HG03432 (cell line): ENCODE results near the gene ST6GAL1.
A peak's percentile ranks its signal among the peaks of the same experiment; 100 is the strongest.
"Not testable (repeated sequence)": the region's sequence is repeated elsewhere in the genome, so short reads cannot be mapped to it uniquely, and the experiment has no call there.

Source experiments
- ATAC-seq: cut with Tn5 transposase; IDR thresholded peaks from one replicate; pipeline ENCODE4 v1.9.1; 2021; ENCODE audit warnings: mild to moderate bottlenecking, moderate library complexity; ENCODE audit not compliant: unreplicated experiment

ST6GAL1 gene

GRCh38 chr3:186966406-186966805, 36.1 kb downstream of the ST6GAL1 start:
- ATAC-seq = no peak

DNA sequence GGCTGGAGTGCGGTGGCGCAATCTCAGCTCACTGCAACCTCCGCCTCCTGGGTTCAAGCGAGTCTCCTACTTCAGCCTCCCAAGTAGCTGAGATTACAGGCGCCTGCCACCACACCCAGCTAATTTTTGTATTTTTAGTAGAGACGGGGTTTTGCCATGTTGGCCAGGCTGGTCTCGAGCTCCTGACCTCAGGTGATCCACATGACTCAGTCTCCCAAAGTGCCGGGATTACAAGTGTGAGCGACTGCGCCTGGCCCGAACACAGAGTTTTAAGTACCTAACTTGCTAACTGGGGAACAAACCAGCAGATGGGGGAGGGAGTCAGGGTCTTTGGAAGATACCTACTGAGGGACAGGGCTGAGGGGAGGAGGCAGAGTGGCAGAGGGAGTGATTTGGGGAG, 36.9 kb downstream of the ST6GAL1 start:
- ATAC-seq = not testable (repeated sequence)

DNA sequence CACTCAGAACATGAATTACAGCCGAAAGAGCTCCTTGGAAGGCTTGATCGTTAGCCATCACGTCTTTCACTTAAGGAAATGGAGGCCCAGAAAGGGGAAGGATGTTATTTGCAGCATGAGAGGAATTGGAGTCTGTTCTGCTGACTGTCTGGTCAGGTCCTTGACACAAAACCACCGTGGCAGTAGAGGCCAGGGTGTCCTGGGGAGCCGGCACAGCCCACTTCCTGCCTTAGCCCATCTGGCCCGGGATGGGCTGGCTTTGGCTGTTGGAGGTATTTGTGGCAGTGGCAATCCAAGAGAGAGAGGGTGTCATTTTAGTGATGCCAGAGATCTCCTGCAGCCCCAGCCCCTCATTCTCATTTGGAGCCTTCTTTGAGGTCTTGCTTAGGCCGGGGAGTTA, 37.4 kb downstream of the ST6GAL1 start:
- no peak for ATAC-seq

DNA sequence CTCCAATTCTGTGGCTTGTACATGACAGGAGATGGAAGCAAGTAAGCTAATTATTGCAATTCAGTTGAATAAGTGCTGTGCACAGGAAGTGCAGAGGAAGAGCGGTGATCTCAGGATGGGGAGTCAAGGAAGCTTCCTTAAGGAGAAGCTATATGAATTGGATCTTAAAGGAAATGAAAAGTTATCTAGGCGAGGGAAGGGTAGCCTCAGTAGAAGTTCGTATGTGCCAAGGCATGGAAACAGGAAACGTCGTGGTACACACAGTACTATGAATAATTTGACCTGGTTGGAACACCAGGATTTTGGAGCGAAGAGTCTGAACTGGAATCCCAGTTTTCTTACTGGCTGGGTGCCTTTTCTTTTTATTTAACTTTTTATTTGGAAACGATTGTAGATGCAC, 39.3 kb downstream of the ST6GAL1 start:
- ATAC-seq = no peak

DNA sequence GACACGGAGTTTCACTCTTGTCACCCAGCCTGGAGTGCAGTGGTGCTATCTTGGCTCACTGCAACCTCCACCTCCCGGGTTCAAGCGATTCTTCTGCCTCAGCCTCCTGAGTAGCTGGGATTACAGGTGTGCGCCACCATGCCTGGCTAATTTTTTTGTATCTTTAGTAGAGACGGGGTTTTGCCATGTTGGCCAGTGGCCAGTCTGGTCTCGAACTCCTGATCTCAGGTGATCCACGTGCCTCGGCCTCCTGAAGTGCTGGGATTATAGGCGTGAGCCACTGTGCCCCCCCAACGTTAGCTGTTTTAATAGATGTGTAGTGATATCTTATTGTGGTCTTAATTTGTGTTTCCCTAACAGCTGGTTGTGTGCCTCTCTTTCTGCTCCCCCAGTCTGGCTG, 40.8 kb downstream of the ST6GAL1 start:
- ATAC-seq = not testable (repeated sequence)

GRCh38 chr3:186971578-186971977, 41.3 kb downstream of the ST6GAL1 start:
- no peak for ATAC-seq

DNA sequence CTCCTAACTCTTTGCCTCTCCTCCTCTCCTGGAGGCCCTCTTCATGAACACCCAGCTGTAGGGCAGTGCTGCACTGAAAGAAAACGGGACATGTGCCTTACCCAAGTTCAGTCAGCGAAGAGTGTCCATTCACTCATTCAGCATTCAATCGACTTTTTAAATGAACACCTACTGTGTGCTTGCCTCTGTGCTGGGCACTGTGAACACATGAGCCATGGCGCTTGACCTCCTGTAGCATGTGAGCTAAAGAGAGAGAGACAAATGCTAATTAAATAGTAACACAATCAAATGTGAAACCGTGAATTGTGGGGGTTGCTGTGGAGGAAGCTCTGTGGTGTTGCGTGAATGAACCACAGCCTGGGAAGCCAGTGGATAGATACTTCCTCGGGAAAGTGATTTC, 43.4 kb downstream of the ST6GAL1 start:
- no peak for ATAC-seq

- ATAC-seq = no peak
Measured at GRCh38 chr3:186974824-186975313, 44.5 kb downstream of the ST6GAL1 start.

DNA sequence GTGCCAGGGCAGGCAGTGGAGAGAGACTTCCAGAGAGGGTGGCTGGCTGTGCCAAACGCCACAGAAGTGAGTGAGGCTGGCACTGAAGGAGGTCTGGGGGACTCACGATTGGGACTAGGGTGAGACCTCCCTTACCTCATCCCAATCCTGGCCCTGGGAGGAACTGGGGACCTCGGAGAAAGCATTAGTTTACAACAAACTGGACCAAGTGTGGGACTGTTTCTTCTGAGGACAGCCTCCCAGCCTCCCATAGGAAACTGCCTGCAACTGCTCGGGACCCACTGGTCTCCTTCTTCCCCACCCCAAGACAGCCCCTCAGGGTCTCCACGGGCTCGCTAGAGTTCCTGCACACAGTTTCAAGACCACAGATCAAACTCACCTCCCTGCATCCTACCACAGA, 45.4 kb downstream of the ST6GAL1 start:
- no peak for ATAC-seq

- ATAC-seq = no peak
Measured at GRCh38 chr3:186976837-186977750, 46.8 kb downstream of the ST6GAL1 start.

GRCh38 chr3:186978712-186979111, 48.4 kb downstream of the ST6GAL1 start:
- ATAC-seq = no peak

- ATAC-seq = no peak
Measured at GRCh38 chr3:186979852-186980251, 49.5 kb downstream of the ST6GAL1 start.

DNA sequence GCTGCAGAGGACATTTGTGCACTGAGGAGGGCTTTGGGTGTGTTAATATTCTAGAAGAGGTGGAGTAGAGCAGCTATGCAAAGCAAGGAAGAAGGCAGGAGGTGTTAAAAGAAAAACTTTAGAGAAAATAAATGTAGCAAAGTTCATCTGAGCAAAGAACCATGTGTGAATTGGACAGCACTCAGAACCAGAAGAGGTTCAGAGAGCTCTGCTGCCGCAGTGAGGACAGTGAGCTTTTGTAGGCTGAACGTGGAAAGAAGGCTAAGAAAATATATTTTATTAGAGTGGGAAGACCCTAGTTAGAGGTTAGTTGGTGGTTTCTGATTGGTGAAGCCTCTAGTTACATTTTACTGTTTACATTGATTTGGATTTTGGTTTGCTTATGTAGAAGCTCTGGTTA, 50.7 kb downstream of the ST6GAL1 start:
- no peak for ATAC-seq

DNA sequence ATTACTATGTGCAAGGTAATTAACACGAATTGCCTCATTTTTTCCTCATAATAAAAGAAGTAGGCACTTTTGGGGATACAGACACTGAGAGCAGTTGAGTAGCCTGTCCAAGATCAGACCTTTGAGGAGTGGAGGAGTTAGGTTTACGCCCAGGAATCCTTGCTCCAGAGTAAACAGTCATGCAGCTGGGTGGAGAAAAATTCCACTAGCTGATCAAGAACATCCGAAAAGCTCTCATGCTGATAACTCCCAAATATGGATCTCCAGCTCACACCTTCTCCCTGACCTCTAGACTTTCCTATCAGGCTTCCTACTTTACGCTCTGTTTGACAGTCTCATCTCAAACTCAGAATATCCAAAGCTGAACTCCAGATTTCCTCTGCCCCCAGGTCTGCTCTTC, 53.3 kb downstream of the ST6GAL1 start:
- no peak for ATAC-seq

GRCh38 chr3:186984064-186984463, 53.7 kb downstream of the ST6GAL1 start:
- ATAC-seq = no peak

DNA sequence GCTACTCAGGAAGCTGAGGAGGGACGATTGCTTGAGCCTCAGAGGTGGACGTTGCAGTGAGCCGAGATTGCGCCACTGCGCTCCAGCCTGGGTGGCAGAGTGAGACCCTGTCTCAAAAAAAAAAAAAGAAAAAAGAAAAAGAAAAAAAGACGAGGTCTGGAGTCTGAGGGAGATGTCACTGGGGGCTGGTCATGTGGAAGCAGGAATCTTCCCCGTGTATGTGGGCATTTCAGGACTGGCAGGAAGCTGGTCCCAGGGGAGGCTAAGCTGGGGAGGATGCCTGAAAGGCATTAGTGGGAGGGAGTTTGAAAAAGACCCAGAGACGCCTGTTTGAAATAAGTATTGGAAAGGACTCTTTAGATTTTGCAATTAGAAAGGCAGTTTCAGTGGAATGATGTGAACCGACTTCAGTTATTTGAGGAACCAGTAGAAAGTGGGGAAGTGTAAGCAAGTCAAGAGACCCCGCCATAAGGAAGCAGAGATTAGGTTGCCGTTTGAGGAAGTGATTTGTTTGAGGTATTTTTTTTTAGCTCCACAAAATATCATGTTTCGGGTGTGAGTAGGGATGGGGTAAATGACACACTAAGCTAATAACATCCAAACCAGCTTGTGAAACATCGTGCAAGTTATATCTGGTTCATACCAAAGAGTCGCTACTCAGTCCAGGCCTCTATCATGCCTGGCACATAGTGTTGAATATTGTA, 55.5 kb downstream of the ST6GAL1 start:
- peak; percentile 65 for ATAC-seq

DNA sequence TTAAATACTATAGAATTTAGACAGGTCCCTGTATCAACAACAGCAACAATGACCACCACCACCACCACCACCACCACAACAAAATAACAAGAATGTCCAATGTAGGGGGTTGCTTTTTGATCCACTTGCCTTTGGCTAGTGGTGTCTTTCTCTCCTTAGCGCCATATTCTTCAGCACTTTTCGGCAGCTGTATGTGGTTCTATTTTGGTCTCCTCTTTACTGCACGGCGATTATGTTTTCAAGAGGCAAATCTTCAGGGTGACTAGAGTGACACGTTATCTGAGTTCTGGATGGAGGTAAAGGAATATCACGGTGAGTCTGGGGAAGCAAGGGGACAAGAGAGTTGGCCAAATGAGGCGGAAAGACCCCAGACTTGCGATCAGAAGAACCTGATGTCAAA, 56.1 kb downstream of the ST6GAL1 start:
- no peak for ATAC-seq

DNA sequence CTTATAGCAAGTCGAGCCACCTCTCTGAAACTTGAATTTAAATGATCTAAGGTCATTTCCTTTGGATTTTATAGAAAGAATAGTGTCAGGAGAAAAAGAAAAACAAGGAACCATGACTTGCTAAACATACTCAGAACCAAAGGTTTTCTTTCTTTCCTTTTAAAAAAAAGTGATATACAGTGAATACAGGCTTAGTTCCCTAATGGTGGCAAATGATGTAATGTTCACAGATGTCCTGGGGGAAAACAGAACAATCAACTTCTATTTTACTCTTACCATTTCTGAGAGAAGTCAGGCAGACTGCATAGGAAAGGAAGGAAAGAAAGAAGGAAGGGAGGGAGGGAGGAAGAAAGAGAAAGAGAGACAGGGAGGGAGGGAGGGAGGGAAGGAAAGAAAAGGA, 56.5 kb downstream of the ST6GAL1 start:
- no peak for ATAC-seq

DNA sequence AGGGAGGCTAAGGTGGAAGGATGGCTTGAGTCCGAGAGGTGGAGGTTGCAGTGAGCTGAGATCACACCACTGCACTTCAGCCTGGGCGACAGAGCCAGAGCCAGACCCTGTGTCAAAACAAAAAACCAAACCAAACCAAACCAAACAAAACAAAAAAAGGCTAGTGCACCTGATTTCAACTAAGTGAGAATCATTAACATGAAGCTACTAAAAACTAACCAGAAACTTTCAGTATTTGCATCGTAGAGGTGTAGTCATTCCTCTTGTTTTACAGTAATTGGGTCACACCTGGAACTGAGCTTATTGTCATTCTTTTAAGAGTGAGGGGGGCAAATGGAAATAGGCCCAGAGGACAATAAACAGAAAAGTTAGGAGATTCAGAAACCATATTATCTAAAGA, 58.5 kb downstream of the ST6GAL1 start:
- peak; percentile 76 for ATAC-seq

DNA sequence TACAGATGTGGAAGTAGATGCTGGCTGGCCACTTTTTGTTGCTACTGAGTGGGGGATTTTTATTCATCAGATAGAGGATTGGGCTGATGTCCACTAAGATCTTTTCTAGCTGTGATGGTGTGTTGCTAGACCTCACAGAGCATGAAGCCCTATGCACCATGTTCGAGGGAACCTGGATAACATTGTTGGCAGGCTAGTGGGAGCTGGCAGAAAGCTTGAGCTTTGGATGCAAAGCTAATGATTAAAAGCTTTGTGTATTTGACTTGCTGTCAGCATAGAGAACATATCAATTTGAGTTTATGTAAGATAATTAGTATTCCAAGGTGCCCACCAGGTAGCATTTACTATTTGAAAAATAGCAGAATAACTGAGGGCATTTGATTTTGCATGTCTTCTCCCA, 59.1 kb downstream of the ST6GAL1 start:
- ATAC-seq = no peak

- ATAC-seq = no peak
Measured at GRCh38 chr3:186990277-186990676, 60.0 kb downstream of the ST6GAL1 start.

- ATAC-seq = no peak
Measured at GRCh38 chr3:186990878-186991308, 60.6 kb downstream of the ST6GAL1 start.
